ENCODE results near the gene SLC2A6.

- TF ChIP-seq POLR2A (IDR thresholded peaks at IDR 0.05) (no peak), POLR2AphosphoS5 (IDR thresholded peaks at IDR 0.05) (no peak)
- TF ChIP-seq, protein P1, sequence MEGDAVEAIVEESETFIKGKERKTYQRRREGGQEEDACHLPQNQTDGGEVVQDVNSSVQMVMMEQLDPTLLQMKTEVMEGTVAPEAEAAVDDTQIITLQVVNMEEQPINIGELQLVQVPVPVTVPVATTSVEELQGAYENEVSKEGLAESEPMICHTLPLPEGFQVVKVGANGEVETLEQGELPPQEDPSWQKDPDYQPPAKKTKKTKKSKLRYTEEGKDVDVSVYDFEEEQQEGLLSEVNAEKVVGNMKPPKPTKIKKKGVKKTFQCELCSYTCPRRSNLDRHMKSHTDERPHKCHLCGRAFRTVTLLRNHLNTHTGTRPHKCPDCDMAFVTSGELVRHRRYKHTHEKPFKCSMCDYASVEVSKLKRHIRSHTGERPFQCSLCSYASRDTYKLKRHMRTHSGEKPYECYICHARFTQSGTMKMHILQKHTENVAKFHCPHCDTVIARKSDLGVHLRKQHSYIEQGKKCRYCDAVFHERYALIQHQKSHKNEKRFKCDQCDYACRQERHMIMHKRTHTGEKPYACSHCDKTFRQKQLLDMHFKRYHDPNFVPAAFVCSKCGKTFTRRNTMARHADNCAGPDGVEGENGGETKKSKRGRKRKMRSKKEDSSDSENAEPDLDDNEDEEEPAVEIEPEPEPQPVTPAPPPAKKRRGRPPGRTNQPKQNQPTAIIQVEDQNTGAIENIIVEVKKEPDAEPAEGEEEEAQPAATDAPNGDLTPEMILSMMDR (IDR thresholded peaks at IDR 0.05), result no peak
These were observed 6.8 kb upstream of the SLC2A6 start for GRCh38 chr9:133485531-133486260.

All from breast epithelium (tissue), 3 donors.